HepG2 (cell line): Measurements from ENCODE around the gene BTN1A1. TPM values are rescaled to one million over a fixed set of nuclear protein-coding genes. Genes with fewer than 3 reads are reported as not detected.

ENCODE experiments used
- GLI4 ChIP-seq: sonication (generic); formaldehyde crosslinking; IDR thresholded peaks from 2 replicates; pipeline ENCODE4 v1.5.1; 2020; ENCODE audit warnings: missing genetic modification reagents, mild to moderate bottlenecking, moderate library complexity, borderline replicate concordance
- HDAC6 ChIP-seq: fragments of 200-600 bp; sonication (generic); IDR thresholded peaks from 2 replicates; pipeline ENCODE4 v1.7.0; 2017; ENCODE audit warnings: mild to moderate bottlenecking, antibody characterized with exemption, low read length, low read depth
- HNRNPL ChIP-seq: fragments of 200-400 bp; formaldehyde crosslinking; IDR thresholded peaks from 2 replicates; pipeline ENCODE4 v1.6.1; 2017; ENCODE audit warnings: mild to moderate bottlenecking, low read depth, low read length
- KLF9 ChIP-seq: IDR thresholded peaks from 2 replicates; pipeline ENCODE4 v1.6.1; 2016; ENCODE audit warnings: low read depth
- MAZ ChIP-seq, 2 experiments: sonication (generic) in 1 of 2; formaldehyde crosslinking in 1 of 2; IDR thresholded peaks; 2 replicates each; pipeline versions ENCODE4 v1.5.0 to v1.6.1; 2012 to 2020; ENCODE audit warnings: low read depth in 2 of 2, mild to moderate bottlenecking in 2 of 2, borderline replicate concordance in 1 of 2, improper control_type of control experiment in 1 of 2, low read length in 1 of 2, missing genetic modification reagents in 1 of 2, moderate library complexity in 1 of 2
- REPIN1 ChIP-seq: sonication (generic); formaldehyde crosslinking; IDR thresholded peaks from 2 replicates; pipeline ENCODE4 v1.8.0; 2022; ENCODE audit warnings: missing genetic modification reagents, low read depth, mild to moderate bottlenecking, borderline replicate concordance
- SATB2 ChIP-seq: sonication (generic); formaldehyde crosslinking; IDR thresholded peaks from 2 replicates; pipeline ENCODE4 v1.5.0; 2020; ENCODE audit warnings: missing genetic modification reagents
- TARDBP ChIP-seq: sonication (generic); formaldehyde crosslinking; IDR thresholded peaks from 2 replicates; pipeline ENCODE4 v1.8.0; 2022; ENCODE audit warnings: mild to moderate bottlenecking, missing genetic modification reagents
- TBX3 ChIP-seq: fragments of 450-650 bp; IDR thresholded peaks from 2 replicates; pipeline ENCODE4 v1.6.1; 2017; ENCODE audit warnings: antibody characterized with exemption, mild to moderate bottlenecking, inconsistent platforms, borderline replicate concordance
- ZKSCAN8 ChIP-seq: IDR thresholded peaks from 2 replicates; pipeline ENCODE4 v1.6.1; 2016; ENCODE audit warnings: borderline replicate concordance, missing genetic modification reagents, missing compliant biosample characterization
- ZNF451 ChIP-seq: sonication (generic); formaldehyde crosslinking; IDR thresholded peaks from 2 replicates; pipeline ENCODE4 v1.5.0; 2020; ENCODE audit warnings: mild to moderate bottlenecking, missing genetic modification reagents
- ZNF460 ChIP-seq: sonication (generic); formaldehyde crosslinking; IDR thresholded peaks from 2 replicates; pipeline ENCODE4 v1.5.1; 2020; ENCODE audit warnings: missing genetic modification reagents, mild to moderate bottlenecking, borderline replicate concordance
- ZNF570 ChIP-seq: sonication (generic); formaldehyde crosslinking; IDR thresholded peaks from 2 replicates; pipeline ENCODE4 v1.4.0; 2020; ENCODE audit warnings: mild to moderate bottlenecking, missing genetic modification reagents, borderline replicate concordance
- ZNF619 ChIP-seq: sonication (generic); formaldehyde crosslinking; IDR thresholded peaks from 2 replicates; pipeline ENCODE4 v1.4.0; 2020; ENCODE audit warnings: mild to moderate bottlenecking, missing genetic modification reagents
- ZNF816 ChIP-seq: sonication (generic); formaldehyde crosslinking; IDR thresholded peaks from 2 replicates; pipeline ENCODE4 v1.8.0; 2022; ENCODE audit warnings: missing genetic modification reagents, mild to moderate bottlenecking, borderline replicate concordance
- ZNF850 ChIP-seq: sonication (generic); formaldehyde crosslinking; conservative IDR thresholded peaks from 2 replicates; pipeline ENCODE4 v1.9.0; 2021; ENCODE audit warnings: mild to moderate bottlenecking, missing genetic modification reagents
- ZSCAN12 ChIP-seq: sonication (generic); formaldehyde crosslinking; IDR thresholded peaks from 2 replicates; pipeline ENCODE4 v1.9.0; 2021; ENCODE audit warnings: mild to moderate bottlenecking, missing genetic modification reagents
- polyA plus RNA-seq, 8 experiments: library from polyadenylated mRNA; depleted of rRNA in 3 of 8; stranded (reverse) in 7 of 8; unstranded in 1 of 8; fragments of >200 nt; fragmentation: Illumina TruSeq in 4 of 8; extraction: Trizol in 4 of 8; gene quantifications; 2 replicates each; pipeline versions ENCODE4 v1.2.1 to v1.2.3, GENCODE V29; 2011 to 2016; ENCODE audit warnings: low read depth in 4 of 8, missing spikeins in 1 of 8, mixed read lengths in 1 of 8; ENCODE audit not compliant: insufficient read depth in 1 of 8
- total RNA-seq, 5 experiments: library from RNA; depleted of rRNA; stranded (reverse); fragments of >200 nt; fragmentation: Illumina TruSeq; extraction: Trizol; gene quantifications; 2 replicates each; pipeline ENCODE4 v1.2.3, GENCODE V29; 2016; ENCODE audit warnings: low read depth in 1 of 5
- TF ChIP-seq, protein P1 (sequence below): sonication (generic); formaldehyde crosslinking; IDR thresholded peaks from 2 replicates; pipeline ENCODE4 v1.9.0; 2021; ENCODE audit warnings: missing genetic modification reagents, mild to moderate bottlenecking, borderline replicate concordance
- TF ChIP-seq, protein P2 (sequence below): sonication (generic); formaldehyde crosslinking; IDR thresholded peaks from 2 replicates; pipeline ENCODE4 v1.5.0; 2020; ENCODE audit warnings: missing genetic modification reagents
- TF ChIP-seq, protein P3 (sequence below): sonication (generic); formaldehyde crosslinking; IDR thresholded peaks from 2 replicates; pipeline ENCODE4 v1.5.0; 2020; ENCODE audit warnings: mild to moderate bottlenecking, missing genetic modification reagents
- TF ChIP-seq, protein P4 (sequence below): IDR thresholded peaks from 2 replicates; pipeline ENCODE4 v1.4.0; 2020; ENCODE audit warnings: mild to moderate bottlenecking, missing genetic modification reagents

The BTN1A1 gene
- total and polyA plus RNA-seq, 2 of the 13 experiments (the other 11 are each of a cell fraction or from before 2014, with no cell fraction given), result 0.04 TPM; not detected in 1

DNA sequence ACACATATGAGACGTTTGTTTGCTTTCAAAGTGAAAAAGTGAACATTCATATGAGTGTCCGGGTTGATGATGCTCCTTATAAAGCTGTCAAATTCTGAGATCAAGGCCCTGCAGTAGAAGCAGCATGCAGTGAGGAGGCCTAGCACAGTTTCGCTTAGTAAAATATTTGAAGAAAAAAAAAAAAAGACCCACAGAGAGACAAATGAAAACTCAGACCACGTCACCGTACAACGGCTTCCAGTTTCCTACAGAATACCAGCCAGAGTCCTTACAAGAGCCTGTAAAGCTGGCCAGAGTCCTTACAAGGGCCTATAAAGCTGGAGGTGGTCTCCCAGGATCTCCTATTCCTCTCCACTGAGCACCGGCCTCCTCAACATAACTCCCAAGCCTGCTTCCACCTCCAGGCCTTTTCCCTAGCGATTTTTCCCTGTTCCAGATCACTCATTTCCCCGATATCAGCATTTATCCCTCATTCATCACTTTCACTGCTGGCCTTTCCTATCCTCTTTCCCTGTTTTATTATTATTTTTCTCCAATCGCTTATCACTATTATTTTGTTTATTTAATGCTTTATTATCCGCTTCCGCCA lies 36.6 kb downstream of the BTN1A1 start (continued):
- TF ChIP-seq, protein P1, sequence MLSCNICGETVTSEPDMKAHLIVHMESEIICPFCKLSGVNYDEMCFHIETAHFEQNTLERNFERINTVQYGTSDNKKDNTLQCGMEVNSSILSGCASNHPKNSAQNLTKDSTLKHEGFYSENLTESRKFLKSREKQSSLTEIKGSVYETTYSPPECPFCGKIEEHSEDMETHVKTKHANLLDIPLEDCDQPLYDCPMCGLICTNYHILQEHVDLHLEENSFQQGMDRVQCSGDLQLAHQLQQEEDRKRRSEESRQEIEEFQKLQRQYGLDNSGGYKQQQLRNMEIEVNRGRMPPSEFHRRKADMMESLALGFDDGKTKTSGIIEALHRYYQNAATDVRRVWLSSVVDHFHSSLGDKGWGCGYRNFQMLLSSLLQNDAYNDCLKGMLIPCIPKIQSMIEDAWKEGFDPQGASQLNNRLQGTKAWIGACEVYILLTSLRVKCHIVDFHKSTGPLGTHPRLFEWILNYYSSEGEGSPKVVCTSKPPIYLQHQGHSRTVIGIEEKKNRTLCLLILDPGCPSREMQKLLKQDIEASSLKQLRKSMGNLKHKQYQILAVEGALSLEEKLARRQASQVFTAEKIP (CRISPR knock-in tag), result no peak
- TF ChIP-seq TARDBP (CRISPR knock-in tag) (no peak), ZNF850 (0 out of 2 replicates have a peak, but pooled peaks have one; percentile 22), KLF9 (CRISPR knock-in tag) (no peak), HNRNPL (no peak), ZSCAN12 (no peak), GLI4 (CRISPR knock-in tag) (no peak), ZNF460 (CRISPR knock-in tag) (no peak), ZNF570 (no peak), ZKSCAN8 (CRISPR knock-in tag) (no peak), TBX3 (no peak), SATB2 (CRISPR knock-in tag) (0 out of 2 replicates have a peak, but pooled peaks have one; percentile 66), REPIN1 (CRISPR knock-in tag) (no peak), ZNF451 (CRISPR knock-in tag) (no peak), ZNF619 (CRISPR knock-in tag) (no peak), ZNF816 (CRISPR knock-in tag) (no peak; the same call in 1 of the 2 replicates), MAZ (IDR thresholded peaks at IDR 0.05; ENCODE audit: borderline replicate concordance, low read depth, low read length) (no peak), MAZ (CRISPR knock-in tag; IDR thresholded peaks at IDR 0.05; ENCODE audit: low read depth) (no peak), HDAC6 (no peak)
- TF ChIP-seq, protein P2, sequence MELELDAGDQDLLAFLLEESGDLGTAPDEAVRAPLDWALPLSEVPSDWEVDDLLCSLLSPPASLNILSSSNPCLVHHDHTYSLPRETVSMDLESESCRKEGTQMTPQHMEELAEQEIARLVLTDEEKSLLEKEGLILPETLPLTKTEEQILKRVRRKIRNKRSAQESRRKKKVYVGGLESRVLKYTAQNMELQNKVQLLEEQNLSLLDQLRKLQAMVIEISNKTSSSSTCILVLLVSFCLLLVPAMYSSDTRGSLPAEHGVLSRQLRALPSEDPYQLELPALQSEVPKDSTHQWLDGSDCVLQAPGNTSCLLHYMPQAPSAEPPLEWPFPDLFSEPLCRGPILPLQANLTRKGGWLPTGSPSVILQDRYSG, result 0 out of 2 replicates have a peak, but pooled peaks have one; percentile 14
- TF ChIP-seq, protein P3, sequence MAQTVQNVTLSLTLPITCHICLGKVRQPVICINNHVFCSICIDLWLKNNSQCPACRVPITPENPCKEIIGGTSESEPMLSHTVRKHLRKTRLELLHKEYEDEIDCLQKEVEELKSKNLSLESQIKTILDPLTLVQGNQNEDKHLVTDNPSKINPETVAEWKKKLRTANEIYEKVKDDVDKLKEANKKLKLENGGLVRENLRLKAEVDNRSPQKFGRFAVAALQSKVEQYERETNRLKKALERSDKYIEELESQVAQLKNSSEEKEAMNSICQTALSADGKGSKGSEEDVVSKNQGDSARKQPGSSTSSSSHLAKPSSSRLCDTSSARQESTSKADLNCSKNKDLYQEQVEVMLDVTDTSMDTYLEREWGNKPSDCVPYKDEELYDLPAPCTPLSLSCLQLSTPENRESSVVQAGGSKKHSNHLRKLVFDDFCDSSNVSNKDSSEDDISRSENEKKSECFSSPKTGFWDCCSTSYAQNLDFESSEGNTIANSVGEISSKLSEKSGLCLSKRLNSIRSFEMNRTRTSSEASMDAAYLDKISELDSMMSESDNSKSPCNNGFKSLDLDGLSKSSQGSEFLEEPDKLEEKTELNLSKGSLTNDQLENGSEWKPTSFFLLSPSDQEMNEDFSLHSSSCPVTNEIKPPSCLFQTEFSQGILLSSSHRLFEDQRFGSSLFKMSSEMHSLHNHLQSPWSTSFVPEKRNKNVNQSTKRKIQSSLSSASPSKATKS (CRISPR knock-in tag), result 0 out of 2 replicates have a peak, but pooled peaks have one; percentile 45
- TF ChIP-seq, protein P4, sequence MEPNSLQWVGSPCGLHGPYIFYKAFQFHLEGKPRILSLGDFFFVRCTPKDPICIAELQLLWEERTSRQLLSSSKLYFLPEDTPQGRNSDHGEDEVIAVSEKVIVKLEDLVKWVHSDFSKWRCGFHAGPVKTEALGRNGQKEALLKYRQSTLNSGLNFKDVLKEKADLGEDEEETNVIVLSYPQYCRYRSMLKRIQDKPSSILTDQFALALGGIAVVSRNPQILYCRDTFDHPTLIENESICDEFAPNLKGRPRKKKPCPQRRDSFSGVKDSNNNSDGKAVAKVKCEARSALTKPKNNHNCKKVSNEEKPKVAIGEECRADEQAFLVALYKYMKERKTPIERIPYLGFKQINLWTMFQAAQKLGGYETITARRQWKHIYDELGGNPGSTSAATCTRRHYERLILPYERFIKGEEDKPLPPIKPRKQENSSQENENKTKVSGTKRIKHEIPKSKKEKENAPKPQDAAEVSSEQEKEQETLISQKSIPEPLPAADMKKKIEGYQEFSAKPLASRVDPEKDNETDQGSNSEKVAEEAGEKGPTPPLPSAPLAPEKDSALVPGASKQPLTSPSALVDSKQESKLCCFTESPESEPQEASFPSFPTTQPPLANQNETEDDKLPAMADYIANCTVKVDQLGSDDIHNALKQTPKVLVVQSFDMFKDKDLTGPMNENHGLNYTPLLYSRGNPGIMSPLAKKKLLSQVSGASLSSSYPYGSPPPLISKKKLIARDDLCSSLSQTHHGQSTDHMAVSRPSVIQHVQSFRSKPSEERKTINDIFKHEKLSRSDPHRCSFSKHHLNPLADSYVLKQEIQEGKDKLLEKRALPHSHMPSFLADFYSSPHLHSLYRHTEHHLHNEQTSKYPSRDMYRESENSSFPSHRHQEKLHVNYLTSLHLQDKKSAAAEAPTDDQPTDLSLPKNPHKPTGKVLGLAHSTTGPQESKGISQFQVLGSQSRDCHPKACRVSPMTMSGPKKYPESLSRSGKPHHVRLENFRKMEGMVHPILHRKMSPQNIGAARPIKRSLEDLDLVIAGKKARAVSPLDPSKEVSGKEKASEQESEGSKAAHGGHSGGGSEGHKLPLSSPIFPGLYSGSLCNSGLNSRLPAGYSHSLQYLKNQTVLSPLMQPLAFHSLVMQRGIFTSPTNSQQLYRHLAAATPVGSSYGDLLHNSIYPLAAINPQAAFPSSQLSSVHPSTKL (CRISPR knock-in tag), result no peak
